T-cell (primary cell): ENCODE results near the gene USH1G. TPM values are rescaled to one million over a fixed set of nuclear protein-coding genes. Genes with fewer than 3 reads are reported as not detected.

Experiments
- ATAC-seq, 4 experiments: fragments of 200-7000 bp in 3 of 4; fragments of 150-1000 bp in 1 of 4; cut with Tn5 transposase; replicated peaks in 1 of 4; 1 replicate in 3 of 4; 2 replicates in 1 of 4; pipeline ENCODE4 v1.10.0; 2021; ENCODE audit warnings: moderate library complexity in 3 of 4, mild to moderate bottlenecking in 2 of 4, moderate number of reproducible peaks in 1 of 4
- CTCF ChIA-PET, 2 donors: fragments of 300-600 bp; sonication (Branson Sonifier 250); formaldehyde crosslinking; loops; one replicate each; lab custom pipeline; 2022; ENCODE audit warnings: antibody characterized with exemption in 2 of 2; lab: Charles Lee
- POLR2A ChIA-PET, 2 donors: fragments of 300-600 bp; sonication (Branson Sonifier 250); formaldehyde crosslinking; loops; one replicate each; lab custom pipeline; 2022; ENCODE audit warnings: antibody characterized with exemption in 2 of 2; lab: Charles Lee
- DNase-seq, 35 experiments: peaks; one replicate each; pipeline versions ENCODE4 v3.0.0 to v3.0.0-alpha.2; 2013 to 2023
- H3K27ac ChIP-seq: one replicate; pipeline ENCODE4 v1.5.1; 2013; ENCODE audit warnings: low read length
- H3K27me3 ChIP-seq, 2 experiments: replicated peaks in 1 of 2; 1 replicate in 1 of 2; 2 replicates in 1 of 2; pipeline versions ENCODE4 v1.6.1 to v1.7.0; 2013; ENCODE audit warnings: low read length in 1 of 2, mixed read lengths in 1 of 2; ENCODE audit not compliant: control insufficient read depth in 2 of 2, insufficient read depth in 2 of 2; ENCODE audit errors: extremely low read depth in 1 of 2
- H3K36me3 ChIP-seq, 2 donors: 1 replicate in 1 of 2; 2 replicates in 1 of 2; pipeline versions ENCODE4 v1.6.1 to v1.7.0; 2013; ENCODE audit warnings: low read length in 1 of 2; ENCODE audit not compliant: control insufficient read depth in 2 of 2, insufficient read depth in 1 of 2; ENCODE audit errors: extremely low read depth in 1 of 2
- H3K4me1 ChIP-seq, 2 experiments: 1 replicate in 1 of 2; 2 replicates in 1 of 2; pipeline versions ENCODE4 v1.6.1 to v1.7.0; 2013; ENCODE audit warnings: low read length in 2 of 2, mixed read lengths in 1 of 2; ENCODE audit not compliant: insufficient read depth in 2 of 2, control insufficient read depth in 1 of 2; ENCODE audit errors: extremely low read depth in 1 of 2
- H3K4me3 ChIP-seq, 2 donors: 1 replicate in 1 of 2; 2 replicates in 1 of 2; pipeline versions ENCODE4 v1.5.1 to v1.7.0; 2013; ENCODE audit warnings: mild to moderate bottlenecking in 2 of 2, low read length in 1 of 2, moderate library complexity in 1 of 2; ENCODE audit not compliant: control insufficient read depth in 1 of 2; ENCODE audit errors: extremely low read depth in 1 of 2
- H3K9me3 ChIP-seq: 2 replicates; pipeline ENCODE4 v1.7.0; 2013
- H3K27ac Mint-ChIP-seq, 2 donors: one replicate each; pipeline ENCODE4 v1.8.0; 2020 to 2021; ENCODE audit warnings: mild to moderate bottlenecking in 2 of 2, mixed read lengths in 2 of 2
- H3K27me3 Mint-ChIP-seq, 2 donors: one replicate each; pipeline ENCODE4 v1.8.0; 2021 to 2022; ENCODE audit warnings: mixed read lengths in 2 of 2
- H3K36me3 Mint-ChIP-seq: one replicate; pipeline ENCODE4 v1.8.0; 2021; ENCODE audit warnings: mixed read lengths
- H3K4me1 Mint-ChIP-seq, 3 donors: one replicate each; pipeline ENCODE4 v1.8.0; 2020 to 2022; ENCODE audit warnings: mixed read lengths in 3 of 3, mild to moderate bottlenecking in 1 of 3
- H3K4me3 Mint-ChIP-seq, 3 donors: one replicate each; pipeline ENCODE4 v1.8.0; 2020 to 2022; ENCODE audit warnings: mild to moderate bottlenecking in 3 of 3, mixed read lengths in 3 of 3, moderate library complexity in 3 of 3
- H3K9me3 Mint-ChIP-seq, 3 donors: one replicate each; pipeline ENCODE4 v1.8.0; 2020 to 2022; ENCODE audit warnings: mixed read lengths in 3 of 3
- WGBS: methylation state at CpG from one replicate; pipeline ENCODE4 v1.1.5; 2013; ENCODE audit warnings: missing lambda C conversion rate; ENCODE audit not compliant: insufficient coverage; 5-methylcytosine and 5-hydroxymethylcytosine counted together
- total RNA-seq, 35 experiments: library from RNA in 6 of 35; stranded (reverse) in 6 of 35; fragments of 120-200 nt in 1 of 35; gene quantifications; one replicate each; pipeline versions ENCODE4 v1.2.1 to v1.2.4 and lab custom pipeline; 2013 to 2026

The USH1G gene
- total RNA-seq, 5 donors from 2014 or later (not counting 1 experiment from before 2014, with no cell fraction given) = not detected

DNA sequence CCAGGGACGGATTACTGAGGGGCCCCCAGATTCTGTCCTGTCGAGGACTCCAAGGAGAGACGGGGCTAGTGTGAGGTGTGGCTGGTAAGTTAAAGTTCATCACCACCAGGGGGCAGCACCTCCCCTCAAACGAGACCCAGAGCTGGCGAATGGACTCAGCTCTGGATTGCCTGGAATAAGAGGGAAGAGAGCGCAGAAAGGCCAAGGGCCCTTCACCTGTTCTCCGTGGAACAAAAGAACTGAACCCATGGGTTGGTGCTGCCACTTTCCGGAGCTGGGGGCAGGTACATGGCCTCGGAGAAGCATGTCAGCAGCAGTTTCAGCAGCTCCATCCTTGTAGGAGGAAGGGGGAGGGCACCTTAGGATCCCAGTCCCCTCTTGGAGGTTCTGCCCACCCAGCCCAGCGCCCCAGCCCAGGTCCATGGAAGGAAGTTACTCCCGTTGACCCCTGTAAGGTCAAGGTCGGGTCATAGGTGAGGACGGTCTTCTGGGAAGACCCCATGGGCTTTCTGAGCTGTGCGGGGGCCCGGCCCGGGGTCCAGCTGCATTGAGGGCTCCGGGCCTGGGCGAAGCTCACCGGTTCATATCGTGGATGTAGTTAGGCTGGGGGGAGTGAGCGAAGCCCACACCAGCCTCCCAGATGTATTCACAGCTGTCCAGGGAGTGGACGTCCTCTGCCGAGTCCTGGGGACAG lies 38.7 kb upstream of the USH1G start:
- peaks cover 0 to 13% of the 10 kb centered on the region in 2 experiments for H3K4me1 ChIP-seq
- ChIA-PET CTCF (interaction anchor here (0.5 to 3.5 kb wide), 27 partner anchors 9 to 309 kb away, joined by 3 to 46 read pairs (median 4); partner anchors contain the start of genes MRPL58 (in 2 of the 2), CDR2L (in 1 of the 2), HID1 (in 1 of the 2) and MIF4GD (in 1 of the 2)), POLR2A (interaction anchor here in 1 of 2 donors (0.6 to 0.7 kb wide), 3 partner anchors 12 to 151 kb away, joined by 4 to 8 read pairs (median 7); no protein-coding TSS in a partner anchor)
- ATAC-seq (peak; percentile 69 to 79 (median 72)), DNase-seq (peak; percentile 51 to 91 (median 77))
- WGBS = 20% methylated on average over 8 of the region's 23 CpGs
- no peaks in the 10 kb centered on the region for H3K36me3 ChIP-seq
- H3K27me3 ChIP-seq = peaks cover 0 to 24% of the 10 kb centered on the region in 2 experiments
- Mint-ChIP-seq H3K4me3 (no peak overlapping the region), H3K27me3 (no peaks in the 10 kb centered on the region), H3K4me1 (peaks cover 8 to 20% (median 9%) of the 10 kb centered on the region in 3 donors), H3K27ac (no peak overlapping the region), H3K36me3 (no peaks in the 10 kb centered on the region), H3K9me3 (no peaks in the 10 kb centered on the region)
- no peak overlapping the region for H3K4me3 ChIP-seq
- no peak overlapping the region for H3K27ac ChIP-seq
- no peaks in the 10 kb centered on the region for H3K9me3 ChIP-seq

DNA sequence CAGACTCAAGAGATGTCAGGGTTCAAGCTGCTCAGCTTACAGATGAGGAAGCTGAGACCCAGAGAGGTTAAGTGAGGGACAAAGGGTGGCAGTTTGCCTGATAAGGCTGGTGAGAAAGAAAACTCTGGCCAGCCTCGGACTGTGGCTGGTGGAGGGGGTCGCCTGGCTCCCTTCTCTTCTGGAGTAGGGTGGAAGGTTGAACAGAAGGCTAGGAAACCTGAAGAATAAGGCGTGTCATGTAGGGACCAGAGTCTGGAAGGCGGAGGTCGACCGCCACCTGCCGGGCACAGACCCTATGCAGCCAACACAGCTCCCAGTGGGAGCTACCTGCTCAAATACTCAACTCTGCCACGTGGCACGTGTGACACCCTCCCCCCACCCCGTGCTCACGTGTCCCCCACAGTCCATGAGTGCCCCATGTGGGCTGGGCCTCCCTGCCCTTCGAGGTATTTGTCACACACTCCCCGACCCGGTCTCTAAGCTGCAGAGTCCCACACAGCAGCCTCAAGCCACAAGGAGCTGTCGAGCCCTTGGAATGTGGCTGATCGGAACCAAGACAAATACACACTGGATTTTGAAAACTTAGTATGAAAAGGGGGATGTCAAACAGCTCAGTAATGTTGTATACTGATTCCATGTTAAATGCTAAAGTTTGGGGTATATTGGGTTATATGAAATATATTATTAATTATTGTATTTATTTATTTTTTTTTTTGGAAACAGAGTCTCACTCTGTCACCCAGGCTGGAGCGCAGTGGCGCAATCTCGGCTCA lies 37.7 kb upstream of the USH1G start:
- Mint-ChIP-seq H3K4me3 (no peak overlapping the region), H3K36me3 (no peaks in the 10 kb centered on the region), H3K27ac (no peak overlapping the region), H3K9me3 (no peaks in the 10 kb centered on the region), H3K27me3 (no peaks in the 10 kb centered on the region), H3K4me1 (peaks cover 8 to 20% (median 9%) of the 10 kb centered on the region in 3 donors)
- H3K36me3 ChIP-seq = peaks cover 0 to 3% of the 10 kb centered on the region in 2 donors
- POLR2A ChIA-PET = interaction anchor here (0.6 kb wide), 3 partner anchors 11 to 211 kb away, joined by 3 to 5 read pairs (median 3); no protein-coding TSS in a partner anchor
- no peaks in the 10 kb centered on the region for H3K9me3 ChIP-seq
- 22% methylated on average over 7 of the region's 19 CpGs for WGBS
- CTCF ChIA-PET = interaction anchor here (0.6 to 3.5 kb wide), 21 partner anchors 10 to 310 kb away, joined by 3 to 46 read pairs (median 6); partner anchors contain the start of genes MRPL58 (in 2 of the 2), CDR2L (in 1 of the 2), HID1 (in 1 of the 2) and MIF4GD (in 1 of the 2)
- peaks cover 0 to 13% of the 10 kb centered on the region in 2 experiments for H3K4me1 ChIP-seq
- peak in 3 of 4 experiments; percentile 51 to 66 (median 52) for ATAC-seq
- peak in 20 of 35 experiments; percentile 13 to 60 (median 32) for DNase-seq
- H3K27me3 ChIP-seq = peaks cover 0 to 27% of the 10 kb centered on the region in 2 experiments
- H3K4me3 ChIP-seq = no peak overlapping the region
- H3K27ac ChIP-seq = no peak overlapping the region

DNA sequence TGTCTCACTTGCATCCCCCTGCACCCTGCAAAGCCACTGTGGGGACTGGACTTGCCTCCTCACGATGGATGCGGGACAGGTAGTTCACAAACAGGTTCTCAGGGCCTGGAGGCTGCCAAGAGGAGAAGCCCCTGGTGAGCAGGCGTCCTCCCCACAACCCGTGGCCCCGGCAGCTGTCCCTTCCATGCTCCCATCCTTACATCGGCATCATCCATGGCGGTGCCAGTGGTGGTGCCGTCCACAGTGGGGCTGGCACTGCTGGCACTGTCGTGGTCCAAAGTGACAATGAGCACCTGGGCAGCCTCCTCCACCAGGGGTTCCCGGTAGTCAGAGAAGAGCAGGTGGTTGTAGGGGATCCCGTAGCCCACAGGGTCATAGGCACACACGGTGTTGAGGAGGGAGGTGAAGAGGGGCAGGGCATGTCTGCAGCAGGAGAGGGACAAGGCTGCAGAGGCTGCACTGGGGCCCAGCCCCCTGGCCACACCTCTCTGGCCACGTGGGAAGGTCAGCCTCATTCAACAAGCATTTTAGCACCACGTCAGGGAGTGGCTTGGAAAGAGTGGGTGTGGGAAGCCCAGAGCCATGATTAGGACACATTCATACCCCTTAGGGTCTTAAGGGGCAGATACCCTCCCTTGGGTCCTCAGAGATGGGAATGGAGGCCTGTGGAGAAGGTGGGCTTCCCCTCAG lies 36.9 kb upstream of the USH1G start:
- H3K27me3 ChIP-seq = peaks cover 0 to 34% of the 10 kb centered on the region in 2 experiments
- Mint-ChIP-seq H3K4me1 (peaks cover 7 to 15% (median 8%) of the 10 kb centered on the region in 3 donors), H3K36me3 (no peaks in the 10 kb centered on the region), H3K9me3 (no peaks in the 10 kb centered on the region), H3K27ac (no peak overlapping the region), H3K4me3 (no peak overlapping the region), H3K27me3 (no peaks in the 10 kb centered on the region)
- CTCF ChIA-PET = interaction anchor here (0.9 to 3.5 kb wide), 10 partner anchors 11 to 242 kb away, joined by 4 to 46 read pairs (median 8); partner anchors contain the start of genes MRPL58 (in 2 of the 2), HID1 (in 1 of the 2) and NT5C (in 1 of the 2)
- H3K4me3 ChIP-seq = no peak overlapping the region
- DNase-seq (no peak), ATAC-seq (no peak)
- POLR2A ChIA-PET = no interaction called here
- peaks cover 0 to 13% of the 10 kb centered on the region in 2 experiments for H3K4me1 ChIP-seq
- no peaks in the 10 kb centered on the region for H3K9me3 ChIP-seq
- no peak overlapping the region for H3K27ac ChIP-seq
- 79% methylated on average over 7 of the region's 14 CpGs for WGBS
- peaks cover 0 to 3% of the 10 kb centered on the region in 2 donors for H3K36me3 ChIP-seq

DNA sequence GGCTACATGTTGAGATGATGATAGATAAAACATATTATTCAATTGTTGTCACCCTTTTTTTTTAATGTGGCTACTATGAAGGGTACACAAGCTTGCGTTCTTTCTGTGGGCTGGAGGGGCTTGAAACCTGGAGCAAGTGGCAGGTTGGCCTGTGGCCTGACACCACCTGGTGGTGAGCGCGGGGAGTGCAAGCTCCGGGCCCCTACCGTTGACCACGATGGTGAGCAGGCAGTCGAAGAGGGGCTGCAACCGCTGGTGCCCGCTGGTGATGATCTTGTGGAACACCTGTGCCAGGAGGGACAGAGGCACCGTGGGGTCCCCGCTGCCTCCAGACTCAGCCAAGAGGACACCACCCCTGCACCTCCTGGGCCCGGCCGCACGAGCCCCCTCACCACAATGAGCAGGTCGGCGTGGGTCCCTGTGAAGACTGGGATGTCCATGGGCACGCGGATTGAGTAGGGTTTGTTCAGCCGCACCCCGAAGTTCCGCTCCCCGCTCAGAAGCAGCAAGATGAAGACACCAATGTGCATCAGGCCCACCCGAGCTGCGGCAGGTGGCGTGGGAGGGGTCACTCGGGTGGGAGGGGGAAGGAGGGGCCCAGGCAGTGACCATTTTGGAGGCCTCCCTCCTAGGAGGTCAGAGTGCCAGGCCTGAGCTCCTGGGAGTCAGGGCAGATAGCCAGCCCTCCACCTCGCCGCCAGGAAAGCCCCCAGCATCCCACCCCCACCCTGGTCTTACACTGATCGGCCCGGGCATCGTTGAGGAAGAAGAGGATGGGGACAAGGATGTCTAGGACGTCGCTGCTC lies 35.1 kb upstream of the USH1G start:
- H3K36me3 ChIP-seq = peaks cover 0 to 3% of the 10 kb centered on the region in 2 donors
- H3K27me3 Mint-ChIP-seq = no peaks in the 10 kb centered on the region
- DNase-seq = peak in 34 of 35 experiments; percentile 25 to 82 (median 68)
- no peak overlapping the region for H3K4me3 Mint-ChIP-seq
- ChIA-PET CTCF (interaction anchor here (0.8 to 1.6 kb wide), 6 partner anchors 11 to 213 kb away, joined by 3 to 5 read pairs (median 4); partner anchors contain the start of genes CDR2L (in 1 of the 2) and OTOP2 (in 1 of the 2)), POLR2A (no interaction called here)
- no peak overlapping the region for H3K4me3 ChIP-seq
- peaks cover 7 to 14% (median 8%) of the 10 kb centered on the region in 3 donors for H3K4me1 Mint-ChIP-seq
- H3K27ac ChIP-seq = no peak overlapping the region
- H3K27ac Mint-ChIP-seq = no peak overlapping the region
- H3K9me3 Mint-ChIP-seq = no peaks in the 10 kb centered on the region
- H3K4me1 ChIP-seq = peaks cover 0 to 13% of the 10 kb centered on the region in 2 experiments
- H3K9me3 ChIP-seq = no peaks in the 10 kb centered on the region
- 42% methylated on average over 23 of the region's 33 CpGs for WGBS
- no peaks in the 10 kb centered on the region for H3K36me3 Mint-ChIP-seq
- peak; percentile 64 to 69 (median 66) for ATAC-seq
- peaks cover 0 to 36% of the 10 kb centered on the region in 2 experiments for H3K27me3 ChIP-seq

DNA sequence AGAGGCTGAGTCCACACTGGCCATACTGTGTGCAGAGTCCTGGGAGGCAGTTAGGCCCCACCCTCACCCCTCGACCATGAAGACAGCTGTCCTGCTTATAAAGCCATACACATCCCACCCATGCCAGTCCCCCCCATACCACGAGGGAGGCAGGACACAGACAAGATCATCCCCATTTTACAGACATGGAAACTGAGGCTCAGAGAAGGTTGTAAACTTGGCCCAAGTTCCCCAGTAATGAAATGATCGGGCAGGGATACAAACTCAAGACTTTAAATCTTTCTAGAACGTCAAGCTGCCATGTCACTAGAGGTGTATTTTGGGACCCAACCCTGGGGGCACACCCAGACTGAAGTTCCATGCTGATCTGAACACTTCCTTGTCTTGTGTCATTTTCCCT lies 33.0 kb upstream of the USH1G start:
- Histone ChIP-seq H3K36me3 (peaks cover 0 to 3% of the 10 kb centered on the region in 2 donors), H3K27ac (no peak overlapping the region), H3K27me3 (peaks cover 0 to 38% of the 10 kb centered on the region in 2 experiments), H3K9me3 (no peaks in the 10 kb centered on the region), H3K4me1 (peaks cover 0 to 7% of the 10 kb centered on the region in 2 experiments), H3K4me3 (no peak overlapping the region)
- ATAC-seq (no peak), DNase-seq (no peak)
- Mint-ChIP-seq H3K27me3 (peaks cover 0 to 3% of the 10 kb centered on the region in 2 donors), H3K4me3 (no peak overlapping the region), H3K36me3 (no peaks in the 10 kb centered on the region), H3K4me1 (peaks cover 4 to 9% (median 4%) of the 10 kb centered on the region in 3 donors), H3K9me3 (no peaks in the 10 kb centered on the region), H3K27ac (no peak overlapping the region)
- 57% methylated on average over 4 of the region's 4 CpGs for WGBS
- ChIA-PET POLR2A (no interaction called here), CTCF (no interaction called here)
